ENCODE data around the gene NEK2.

DNA sequence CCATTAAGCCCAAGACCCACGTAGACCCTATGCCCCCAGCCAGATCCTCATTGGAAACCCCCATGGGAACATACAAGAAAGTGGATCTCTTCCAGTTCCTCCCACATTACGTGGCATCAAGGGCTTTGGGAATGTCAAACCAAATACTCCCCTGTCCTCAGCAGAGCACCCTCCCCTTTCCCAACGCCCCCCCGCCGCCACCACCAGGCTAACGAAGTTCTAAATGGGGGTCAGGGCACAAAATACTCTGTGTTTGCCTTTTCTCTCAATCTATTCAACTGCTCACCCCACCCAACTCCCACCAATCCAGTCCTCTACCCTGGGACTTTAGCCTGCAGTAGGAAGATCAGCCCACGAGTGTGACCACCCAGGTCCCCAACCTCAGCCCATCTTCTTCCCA, 24.5 kb downstream of the NEK2 start:
- TF ChIP-seq FOXK2 (IDR thresholded peaks at IDR 0.05) (no peak), CTBP1 (IDR thresholded peaks at IDR 0.05; ENCODE audit: borderline replicate concordance) (no peak), TARDBP (IDR thresholded peaks at IDR 0.05) (no peak), LEF1 (IDR thresholded peaks at IDR 0.05; ENCODE audit: borderline replicate concordance) (no peak), HDGF (IDR thresholded peaks at IDR 0.05; ENCODE audit: borderline replicate concordance) (no peak), FOXM1 (IDR thresholded peaks at IDR 0.05; ENCODE audit: borderline replicate concordance) (no peak), SUZ12 (IDR thresholded peaks at IDR 0.05) (no peak)
